Gastroesophageal sphincter (tissue), 4 donors: Measurements from ENCODE around the gene SLC39A11. TPM values are rescaled to one million over a fixed set of nuclear protein-coding genes. Genes with fewer than 3 reads are reported as not detected.

ENCODE experiments used
- ATAC-seq: fragments of 150-250 bp; one replicate; pipeline ENCODE4 v1.9.1; 2016; ENCODE audit warnings: mild to moderate bottlenecking, moderate library complexity
- H3K27ac ChIP-seq, 4 donors: fragments of 200-600 bp; sonication (generic) in 3 of 4; 1 replicate in 3 of 4; 2 replicates in 1 of 4; pipeline ENCODE4 v1.5.1; 2016 to 2019
- H3K27me3 ChIP-seq: fragments of 200-600 bp; sonication (generic); one replicate; pipeline ENCODE4 v1.5.1; 2019
- H3K36me3 ChIP-seq, 2 donors: fragments of 200-600 bp; sonication (generic); one replicate each; pipeline ENCODE4 v1.5.1; 2019; ENCODE audit warnings: control low read depth in 1 of 2
- H3K4me1 ChIP-seq, 3 donors: fragments of 200-600 bp; sonication (generic); 1 replicate in 2 of 3; 2 replicates in 1 of 3; pipeline ENCODE4 v1.5.1; 2016 to 2019; ENCODE audit warnings: control low read depth in 2 of 3
- H3K4me3 ChIP-seq, 2 donors: fragments of 200-600 bp; sonication (generic); one replicate each; pipeline ENCODE4 v1.5.1; 2019; ENCODE audit warnings: mild to moderate bottlenecking in 1 of 2, moderate library complexity in 1 of 2
- H3K9me3 ChIP-seq, 3 donors: fragments of 200-600 bp; sonication (generic); one replicate each; pipeline ENCODE4 v1.5.1; 2017 to 2019; ENCODE audit warnings: control low read depth in 2 of 3
- EP300 ChIP-seq: sonication (generic); formaldehyde crosslinking; IDR thresholded peaks from one replicate; pipeline ENCODE4 v1.6.1; 2017; ENCODE audit warnings: antibody characterized with exemption, mild to moderate bottlenecking
- POLR2A ChIP-seq, 2 donors: fragments of 450-650 bp; IDR thresholded peaks; one replicate each; pipeline ENCODE4 v1.6.1; 2017; ENCODE audit warnings: antibody characterized with exemption in 2 of 2, mild to moderate bottlenecking in 2 of 2, moderate library complexity in 1 of 2
- POLR2AphosphoS5 ChIP-seq: sonication (generic); formaldehyde crosslinking; IDR thresholded peaks from one replicate; pipeline ENCODE4 v1.6.1; 2017; ENCODE audit warnings: antibody characterized with exemption
- WGBS, 2 donors: methylation state at CpG; one replicate each; pipeline ENCODE4 v1.1.5; 2018; ENCODE audit warnings: low coverage in 1 of 2; 5-methylcytosine and 5-hydroxymethylcytosine counted together
- total RNA-seq, 4 donors: library from RNA; depleted of rRNA; stranded (reverse); fragments of >200 nt; gene quantifications; one replicate each; pipeline ENCODE4 v1.1.0, GENCODE V29; 2016
- TF ChIP-seq, protein P1 (sequence below), 4 experiments: fragments of 200-600 bp in 2 of 4; fragments of 450-650 bp in 2 of 4; sonication (generic) in 1 of 4; IDR thresholded peaks; one replicate each; pipeline ENCODE4 v1.5.1; 2017 to 2019; ENCODE audit warnings: antibody characterized with exemption in 4 of 4, mild to moderate bottlenecking in 2 of 4, moderate library complexity in 2 of 4

The SLC39A11 gene
- total RNA-seq, 4 donors from 2014 or later, result 11.6 to 16.8 (median 14.5) TPM

DNA sequence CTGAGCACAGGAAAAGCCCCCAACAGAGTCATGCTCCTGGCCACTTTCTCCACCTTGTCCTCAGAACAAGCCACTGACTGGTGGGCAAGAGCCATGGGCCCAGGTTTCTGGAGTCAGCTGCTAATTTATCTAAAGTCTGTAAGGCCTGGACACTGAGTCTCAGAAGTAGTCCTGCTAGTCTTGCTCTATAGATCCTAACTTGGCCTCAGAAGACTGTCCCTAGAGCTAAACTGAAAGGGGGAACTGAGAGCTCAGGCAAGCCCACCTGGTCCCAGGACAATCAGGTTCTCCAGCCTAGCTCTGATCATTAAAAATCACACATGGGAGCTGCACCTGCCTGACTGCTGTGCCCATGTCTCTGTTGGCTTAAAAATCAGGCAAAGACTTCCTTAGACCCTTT is 485.8 kb downstream of the SLC39A11 start:
- Histone ChIP-seq H3K4me1 (no peaks in the 10 kb centered on the region), H3K9me3 (peaks cover 0 to 24% (median 0%) of the 10 kb centered on the region in 3 donors), H3K27ac (no peak overlapping the region), H3K36me3 (no peaks in the 10 kb centered on the region), H3K27me3 (peaks cover 49% of the 10 kb centered on the region), H3K4me3 (no peak overlapping the region)
- ATAC-seq, result no peak
- TF ChIP-seq POLR2AphosphoS5, result no peak
- TF ChIP-seq, protein P1, sequence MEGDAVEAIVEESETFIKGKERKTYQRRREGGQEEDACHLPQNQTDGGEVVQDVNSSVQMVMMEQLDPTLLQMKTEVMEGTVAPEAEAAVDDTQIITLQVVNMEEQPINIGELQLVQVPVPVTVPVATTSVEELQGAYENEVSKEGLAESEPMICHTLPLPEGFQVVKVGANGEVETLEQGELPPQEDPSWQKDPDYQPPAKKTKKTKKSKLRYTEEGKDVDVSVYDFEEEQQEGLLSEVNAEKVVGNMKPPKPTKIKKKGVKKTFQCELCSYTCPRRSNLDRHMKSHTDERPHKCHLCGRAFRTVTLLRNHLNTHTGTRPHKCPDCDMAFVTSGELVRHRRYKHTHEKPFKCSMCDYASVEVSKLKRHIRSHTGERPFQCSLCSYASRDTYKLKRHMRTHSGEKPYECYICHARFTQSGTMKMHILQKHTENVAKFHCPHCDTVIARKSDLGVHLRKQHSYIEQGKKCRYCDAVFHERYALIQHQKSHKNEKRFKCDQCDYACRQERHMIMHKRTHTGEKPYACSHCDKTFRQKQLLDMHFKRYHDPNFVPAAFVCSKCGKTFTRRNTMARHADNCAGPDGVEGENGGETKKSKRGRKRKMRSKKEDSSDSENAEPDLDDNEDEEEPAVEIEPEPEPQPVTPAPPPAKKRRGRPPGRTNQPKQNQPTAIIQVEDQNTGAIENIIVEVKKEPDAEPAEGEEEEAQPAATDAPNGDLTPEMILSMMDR (IDR thresholded peaks at IDR 0.05), result no peak
- no peak for TF ChIP-seq POLR2A (IDR thresholded peaks at IDR 0.05)
- no peak for TF ChIP-seq EP300

DNA sequence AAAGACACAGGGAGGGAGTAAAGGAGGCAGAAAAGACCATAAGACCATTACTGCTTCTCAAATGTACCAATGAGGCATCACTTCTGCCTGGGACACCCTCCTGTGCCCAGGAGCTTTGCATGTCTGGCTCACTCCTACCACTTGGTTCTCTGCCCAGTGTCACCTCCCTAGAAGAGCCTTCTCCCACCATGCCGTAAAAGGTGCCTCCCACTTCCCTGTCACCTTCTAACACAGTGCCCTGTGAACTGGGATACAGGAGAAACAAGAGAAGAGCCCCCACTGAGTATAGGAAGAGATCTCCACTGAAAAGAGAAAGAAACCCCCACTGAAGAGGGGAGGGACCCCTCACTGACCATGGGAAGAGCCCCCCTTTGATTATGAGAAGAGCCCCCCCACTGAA is 486.9 kb downstream of the SLC39A11 start:
- Histone ChIP-seq H3K4me1 (no peaks in the 10 kb centered on the region), H3K36me3 (no peaks in the 10 kb centered on the region), H3K9me3 (peaks cover 0 to 24% (median 0%) of the 10 kb centered on the region in 3 donors), H3K27ac (no peak overlapping the region), H3K4me3 (no peak overlapping the region), H3K27me3 (peaks cover 52% of the 10 kb centered on the region)
- 40% methylated on average over 1 of the region's 1 CpG; no CpG with 5 or more reads in 1 of the 2 donors for WGBS, 2 donors
- TF ChIP-seq, protein P1 (IDR thresholded peaks at IDR 0.05), result no peak
- no peak for TF ChIP-seq POLR2A (IDR thresholded peaks at IDR 0.05)
- TF ChIP-seq POLR2AphosphoS5, result no peak
- no peak for TF ChIP-seq EP300
- no peak for ATAC-seq

DNA sequence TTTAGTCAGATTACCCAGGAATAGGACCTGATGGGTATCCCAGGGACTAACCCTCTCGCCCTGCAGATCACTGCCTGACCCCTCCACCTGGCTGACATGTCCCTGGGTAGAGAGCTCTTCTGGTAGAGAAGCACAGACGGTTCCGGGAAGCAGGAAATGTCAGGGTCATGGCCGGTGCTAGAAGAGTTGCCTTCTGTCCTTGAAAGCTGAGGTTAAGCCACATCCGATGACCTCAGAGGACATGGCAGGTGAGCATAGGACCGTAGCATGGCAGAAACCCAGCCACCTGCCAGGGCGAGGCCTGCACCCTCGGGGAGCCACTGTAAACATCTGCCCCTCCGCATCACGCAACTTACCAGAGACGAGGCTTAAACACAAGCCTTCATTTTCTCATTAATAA is 488.0 kb downstream of the SLC39A11 start:
- ATAC-seq, result no peak
- Histone ChIP-seq H3K27ac (no peak overlapping the region), H3K27me3 (peaks cover 49% of the 10 kb centered on the region), H3K9me3 (peaks cover 0 to 24% (median 0%) of the 10 kb centered on the region in 3 donors), H3K36me3 (no peaks in the 10 kb centered on the region), H3K4me1 (no peaks in the 10 kb centered on the region), H3K4me3 (no peak overlapping the region)
- TF ChIP-seq, protein P1 (IDR thresholded peaks at IDR 0.05), result no peak
- 51 to 67% methylated on average over 6 of the region's 11 CpGs for WGBS, 2 donors

DNA sequence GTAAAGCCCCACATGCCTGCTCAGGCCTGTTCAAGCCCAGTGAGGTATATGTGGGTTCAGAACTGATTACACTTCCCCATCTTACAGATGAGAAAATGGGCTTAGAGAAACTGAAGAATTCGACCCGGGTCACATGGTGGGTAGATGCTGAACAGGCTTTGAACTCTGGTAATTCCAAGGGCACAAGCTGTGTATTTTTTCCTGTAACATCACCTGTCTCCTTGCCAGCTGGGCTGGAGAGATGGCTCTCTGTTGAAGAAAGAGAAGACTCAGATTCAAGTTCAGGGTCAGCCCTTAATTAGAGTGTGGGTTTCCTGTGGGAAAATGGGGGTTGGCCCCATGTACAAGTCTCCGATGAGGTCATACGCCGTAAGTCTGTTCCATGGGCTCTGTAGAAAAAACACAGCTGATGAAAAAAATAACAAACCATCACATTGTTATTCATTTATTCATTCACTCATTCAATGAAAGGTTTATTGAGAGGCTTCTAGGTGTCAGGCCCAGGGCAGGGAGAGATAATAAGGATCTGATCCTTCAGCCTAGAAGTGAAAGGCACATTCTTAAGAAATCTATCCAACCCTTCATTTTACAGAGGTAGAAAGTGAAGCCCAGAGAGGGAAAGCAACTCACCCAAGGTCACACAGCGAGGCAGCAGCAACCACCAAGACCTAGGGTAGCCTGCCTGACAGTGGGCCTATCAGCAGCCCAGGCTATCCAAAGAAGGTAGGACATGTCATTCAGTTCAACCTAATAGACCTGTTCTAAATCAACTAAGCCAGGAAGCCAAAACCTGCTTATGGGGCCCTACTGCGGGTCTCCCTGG is 488.9 kb downstream of the SLC39A11 start:
- peaks cover 48% of the 10 kb centered on the region for H3K27me3 ChIP-seq
- TF ChIP-seq POLR2AphosphoS5 (no peak), POLR2A (IDR thresholded peaks at IDR 0.05) (no peak), EP300 (no peak)
- TF ChIP-seq, protein P1 (IDR thresholded peaks at IDR 0.05), result no peak
- H3K4me1 ChIP-seq, result no peaks in the 10 kb centered on the region
- no peak overlapping the region for H3K27ac ChIP-seq
- WGBS, 2 donors, result 56 to 84% methylated on average over 4 to 5 of the region's 7 CpGs
- H3K36me3 ChIP-seq, result no peaks in the 10 kb centered on the region
- H3K9me3 ChIP-seq, result peaks cover 0 to 22% (median 0%) of the 10 kb centered on the region in 3 donors
- H3K4me3 ChIP-seq, result no peak overlapping the region
- no peak for ATAC-seq
